GM21423 (cell line): ENCODE data around the gene MCRIP2.

Experiments used
- ATAC-seq: cut with Tn5 transposase; IDR thresholded peaks from one replicate; pipeline ENCODE4 v1.9.1; 2021; ENCODE audit warnings: mild to moderate bottlenecking, moderate library complexity; ENCODE audit not compliant: unreplicated experiment

MCRIP2 gene

DNA sequence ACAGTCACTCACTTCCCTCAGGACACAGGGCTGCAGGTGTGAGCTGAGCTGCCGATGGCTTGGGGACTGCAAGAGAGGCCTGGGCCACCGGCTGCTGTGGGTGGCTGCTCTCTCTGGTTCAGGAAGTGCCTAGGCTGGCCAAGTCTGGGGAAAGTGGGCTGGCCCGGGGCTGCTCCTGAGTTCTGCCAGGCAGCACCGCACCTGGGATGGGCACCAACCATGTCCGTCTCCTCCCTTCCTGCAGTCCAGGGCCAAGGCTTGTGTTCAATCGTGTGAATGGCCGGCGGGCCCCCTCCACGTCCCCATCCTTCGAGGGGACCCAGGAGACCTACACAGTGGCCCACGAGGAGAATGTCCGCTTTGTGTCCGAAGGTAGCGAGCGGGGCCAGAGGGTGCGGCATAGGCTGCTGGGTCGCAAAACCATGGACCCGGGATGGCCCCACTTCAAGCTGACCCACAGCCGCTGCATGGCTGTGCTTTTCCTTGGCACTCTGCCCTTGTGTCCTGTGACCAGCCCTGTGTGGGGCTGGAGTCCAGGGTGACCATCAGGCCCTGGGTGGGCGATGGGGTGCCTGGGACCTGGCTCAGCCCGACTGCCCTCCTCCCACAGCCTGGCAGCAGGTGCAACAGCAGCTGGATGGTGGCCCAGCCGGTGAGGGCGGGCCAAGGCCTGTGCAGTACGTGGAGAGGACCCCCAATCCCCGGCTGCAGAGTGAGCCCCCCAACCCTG lies 5.7 kb downstream of the MCRIP2 start:
- no peak for ATAC-seq

DNA sequence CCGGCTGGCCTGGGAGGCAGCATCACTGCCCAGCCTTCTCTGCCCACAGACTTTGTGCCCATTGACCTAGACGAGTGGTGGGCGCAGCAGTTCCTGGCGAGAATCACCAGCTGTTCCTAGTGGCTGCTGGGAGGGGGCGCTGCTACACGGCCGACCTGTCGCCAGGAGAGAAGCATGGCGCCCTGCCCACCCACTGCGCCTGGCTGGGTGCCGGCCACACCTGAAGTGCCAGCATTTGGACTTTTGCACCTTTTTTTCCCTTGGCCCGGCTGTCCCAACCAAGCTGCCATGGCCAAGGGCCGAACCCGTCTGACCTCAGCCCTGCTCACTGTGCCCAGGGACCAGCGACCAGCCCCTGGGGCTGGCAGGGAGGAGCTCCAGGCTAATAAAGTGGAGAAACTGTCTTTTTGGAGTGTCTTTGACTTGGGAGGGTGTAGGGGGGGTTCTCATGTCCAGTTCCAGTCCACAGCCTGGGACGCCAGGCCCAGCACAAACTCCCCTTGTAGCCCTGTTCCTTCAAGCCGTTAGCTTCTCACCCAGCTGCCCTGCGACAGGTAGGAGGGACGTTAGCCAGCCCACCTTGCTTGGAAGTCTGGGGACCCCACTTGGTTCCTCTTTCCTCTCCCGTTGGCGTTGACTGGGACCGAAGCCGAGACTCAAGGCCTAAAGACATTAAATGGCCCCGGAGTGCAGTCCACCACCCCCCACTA lies 6.6 kb downstream of the MCRIP2 start:
- ATAC-seq = no peak

DNA sequence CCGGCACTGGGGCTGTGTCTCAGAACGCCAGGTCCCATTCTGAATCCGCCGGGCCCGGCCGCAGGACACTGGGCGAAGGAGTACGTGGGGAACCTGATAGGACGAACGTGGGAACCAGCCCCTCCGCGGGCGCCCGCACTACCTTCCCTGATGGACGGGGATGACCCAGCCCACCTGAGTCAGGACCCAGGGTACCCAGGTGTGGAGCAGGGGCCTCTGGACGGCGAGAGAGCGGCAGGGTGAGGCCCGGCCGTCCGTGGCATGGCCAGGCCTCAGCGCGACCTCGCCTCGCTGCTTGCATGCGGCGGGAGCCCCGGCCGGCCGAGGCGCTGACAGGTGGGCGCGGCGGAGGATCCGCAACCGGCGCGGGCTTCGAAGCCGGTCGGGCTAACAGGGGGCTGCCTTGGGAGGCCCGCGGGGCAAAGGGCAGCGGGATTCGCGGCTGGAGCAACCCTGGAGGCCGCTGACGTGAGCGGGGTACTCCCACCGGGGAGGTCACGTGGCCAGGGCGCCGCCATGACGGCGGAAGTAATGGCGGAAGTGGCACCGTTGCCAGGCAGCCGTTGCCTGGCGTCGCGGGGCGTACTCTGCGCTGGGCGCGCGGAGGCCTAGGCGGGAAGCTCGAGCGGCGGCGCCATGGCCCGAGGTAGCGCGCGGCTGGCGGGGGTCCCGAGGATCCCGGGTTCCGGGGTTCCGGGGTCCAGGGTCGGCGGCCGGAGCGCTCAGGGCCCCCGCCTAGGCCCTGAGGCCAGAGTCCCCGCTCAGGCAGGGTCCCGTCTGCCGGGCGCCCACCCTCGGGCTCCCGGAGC lies 7.4 kb downstream of the MCRIP2 start, which contains the start of gene WDR90:
TSS of gene WDR90 (plus strand) at position 585 of the 809 bp plus-strand sequence. CDS start at position 637, 52 bp downstream.
- ATAC-seq = peak; percentile 70

DNA sequence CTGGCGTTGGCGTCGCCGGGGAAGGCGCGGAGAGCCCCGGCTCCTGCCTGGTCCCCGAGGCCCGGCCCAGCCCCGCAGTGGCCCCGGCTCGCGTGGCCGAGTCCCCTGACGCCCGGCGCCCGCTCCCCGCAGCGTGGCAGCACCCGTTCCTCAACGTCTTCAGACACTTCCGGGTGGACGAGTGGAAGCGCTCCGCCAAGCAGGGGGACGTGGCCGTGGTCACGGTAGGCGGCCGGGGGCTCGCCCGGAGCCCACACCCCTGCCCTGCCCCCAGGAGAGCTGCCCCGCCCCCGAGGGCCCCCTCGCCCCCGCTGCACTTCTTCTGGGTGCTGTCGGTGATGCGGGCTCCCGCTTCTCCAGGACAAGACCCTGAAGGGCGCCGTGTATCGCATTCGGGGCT lies 8.0 kb downstream of the MCRIP2 start:
- peak; percentile 3 for ATAC-seq

DNA sequence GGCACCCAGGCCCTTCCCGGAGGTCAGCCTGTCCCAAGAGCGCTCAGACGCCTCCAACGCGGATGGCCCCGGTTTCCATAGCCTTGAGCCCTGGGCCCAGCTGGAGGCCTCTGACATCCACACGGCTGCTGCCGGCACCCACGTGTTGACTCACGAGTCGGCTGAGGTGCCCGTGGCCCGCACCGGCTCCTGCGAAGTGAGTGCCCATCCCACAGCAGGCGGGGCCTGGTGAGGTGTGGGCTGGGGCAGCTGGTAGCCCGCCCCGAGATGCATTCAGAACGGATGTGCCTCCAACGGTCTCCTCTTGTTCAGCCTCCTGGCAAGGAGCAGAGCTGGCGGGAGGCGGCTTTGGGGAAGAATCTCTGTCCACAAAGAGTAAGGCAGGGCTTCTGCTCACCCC lies 10.2 kb downstream of the MCRIP2 start:
- no peak for ATAC-seq

DNA sequence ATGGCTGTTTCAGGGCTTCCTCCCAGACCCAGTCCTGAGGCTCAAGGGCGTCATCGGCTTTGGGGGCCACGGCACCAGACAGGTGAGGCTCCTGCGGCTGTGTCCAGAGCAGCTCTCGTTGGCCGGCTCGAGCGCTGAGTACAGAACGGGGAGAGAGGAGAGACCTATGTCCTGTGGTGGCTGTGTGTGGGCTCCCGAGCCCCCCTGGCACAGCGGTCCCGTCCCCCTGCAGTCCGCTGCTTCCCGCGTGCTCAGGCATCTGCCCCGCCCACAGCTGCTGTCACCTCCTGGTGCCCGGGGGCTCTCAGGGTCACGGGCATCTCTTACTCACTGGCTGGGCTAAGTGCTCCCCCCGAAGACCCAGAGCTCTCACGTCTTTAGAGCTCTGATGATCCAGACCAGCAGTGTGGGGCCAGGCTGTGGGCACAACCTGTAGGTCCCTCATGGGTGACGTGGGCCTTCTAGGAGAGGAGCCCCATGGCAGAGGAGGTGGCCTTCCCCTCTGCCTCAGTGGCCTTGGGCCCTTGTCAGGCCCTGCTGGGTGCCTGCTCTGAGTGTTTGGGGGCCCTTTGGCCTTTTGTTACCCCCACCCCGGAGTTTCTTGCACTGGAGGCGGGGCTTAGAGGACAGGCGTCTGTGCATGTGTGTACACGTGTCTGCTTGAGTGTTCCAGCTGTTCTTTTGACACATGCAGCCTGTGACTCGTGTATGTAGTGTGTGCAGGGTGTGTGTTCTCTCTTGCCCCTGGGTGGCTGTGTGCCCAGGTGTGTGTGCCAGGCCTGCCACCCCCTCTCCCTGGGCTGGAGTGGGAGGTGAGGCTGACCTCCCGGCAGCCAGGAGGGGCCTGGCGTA lies 11.1 kb downstream of the MCRIP2 start:
- ATAC-seq = no peak

DNA sequence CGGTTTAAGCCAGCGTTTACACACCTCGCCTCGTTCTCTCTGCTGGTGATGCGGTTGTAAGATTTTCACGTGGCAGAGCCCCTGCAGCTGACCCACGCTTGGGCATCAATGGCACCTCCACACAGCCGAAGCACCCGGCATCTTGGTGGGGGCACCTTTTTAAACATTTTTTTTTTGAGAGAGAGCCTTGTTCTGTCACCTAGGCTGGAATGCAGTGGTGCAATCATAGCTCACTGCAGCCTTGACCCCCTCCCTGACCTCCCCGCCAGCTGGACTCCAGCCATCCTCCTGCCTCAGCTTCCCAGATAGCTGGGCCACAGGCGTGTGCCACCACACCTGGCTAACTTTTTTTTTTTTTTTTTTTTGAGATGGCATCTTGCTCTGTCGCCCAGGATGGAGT lies 12.4 kb downstream of the MCRIP2 start:
- ATAC-seq = no peak

DNA sequence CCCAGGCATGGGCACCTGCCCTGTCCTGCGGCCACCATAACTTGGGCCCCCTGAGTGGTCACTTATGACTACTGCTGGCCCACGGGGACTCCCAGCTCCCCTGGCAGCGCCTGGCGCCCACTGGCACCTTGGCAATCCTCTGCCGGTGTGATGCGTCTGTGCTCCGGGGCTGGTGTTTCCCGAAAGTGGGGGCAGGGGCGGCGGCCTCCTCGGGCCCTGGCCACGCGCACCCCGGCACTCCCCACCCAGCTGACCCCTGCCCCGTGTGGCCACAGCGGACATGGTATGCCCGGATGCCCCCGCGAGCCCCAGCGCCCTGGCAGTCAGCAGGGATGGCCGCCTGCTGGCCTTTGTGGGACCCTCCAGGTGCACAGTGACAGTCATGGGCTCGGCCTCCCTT lies 15.9 kb downstream of the MCRIP2 start:
- ATAC-seq = no peak

DNA sequence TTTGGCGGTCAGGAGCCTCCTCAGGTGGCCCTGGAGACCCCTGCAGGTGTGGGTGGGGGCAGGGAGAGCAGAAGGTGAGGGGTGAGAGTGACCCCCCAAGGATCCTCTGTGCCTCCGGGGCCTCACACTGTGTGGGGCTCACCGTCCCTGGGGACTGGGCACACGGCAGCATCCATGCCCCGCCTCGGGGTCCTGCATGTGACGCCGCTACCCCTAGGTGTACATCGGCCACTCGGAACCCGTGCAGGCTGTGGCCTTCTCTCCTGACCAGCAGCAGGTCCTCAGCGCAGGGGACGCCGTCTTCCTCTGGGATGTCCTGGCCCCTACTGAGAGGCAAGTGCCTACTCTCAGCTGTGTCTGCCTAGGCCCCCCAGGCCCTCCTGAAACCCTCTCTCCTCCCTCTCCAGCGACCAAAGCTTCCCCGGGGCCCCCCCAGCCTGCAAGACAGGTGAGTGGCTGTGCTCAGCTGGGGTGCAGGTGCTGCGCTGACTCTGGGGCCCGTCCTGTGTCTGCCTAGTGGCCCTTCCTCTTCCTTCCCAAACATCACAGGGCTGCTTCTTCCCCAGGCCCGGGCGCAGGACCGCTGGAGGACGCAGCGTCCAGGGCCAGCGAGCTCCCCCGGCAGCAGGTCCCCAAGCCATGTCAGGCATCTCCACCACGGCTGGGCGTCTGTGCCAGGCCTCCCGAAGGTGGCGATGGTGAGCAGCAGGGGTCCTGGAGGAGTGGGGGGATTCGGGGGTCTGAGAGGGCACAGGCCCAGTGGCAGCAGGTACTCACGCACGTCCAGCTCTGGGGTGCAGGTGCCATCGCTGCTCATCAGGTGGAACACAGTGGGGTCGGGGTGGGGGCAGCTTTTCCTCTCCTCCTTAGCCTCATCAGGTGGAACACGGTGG lies 17.3 kb downstream of the MCRIP2 start:
- no peak for ATAC-seq

DNA sequence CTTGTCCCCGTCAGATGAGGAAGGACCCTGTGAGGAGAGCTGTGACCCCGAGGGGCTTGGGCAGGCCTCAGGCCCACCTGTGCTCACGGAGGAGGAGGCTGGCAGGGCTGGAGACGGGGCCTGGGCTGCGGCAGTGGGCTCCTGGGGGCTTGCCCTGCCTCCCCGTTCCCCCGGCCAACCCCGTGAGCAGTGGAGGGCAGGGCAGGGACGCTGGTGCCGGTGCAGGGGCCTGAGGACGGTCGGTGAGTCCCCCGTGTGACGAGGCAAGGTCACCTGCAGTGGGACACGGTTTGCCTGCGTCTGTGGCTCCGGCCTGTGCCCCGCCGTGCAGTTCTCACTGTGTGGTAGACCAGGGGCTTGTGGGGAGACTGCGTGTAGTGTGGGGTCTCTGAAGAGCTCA lies 18.0 kb downstream of the MCRIP2 start:
- ATAC-seq = no peak

DNA sequence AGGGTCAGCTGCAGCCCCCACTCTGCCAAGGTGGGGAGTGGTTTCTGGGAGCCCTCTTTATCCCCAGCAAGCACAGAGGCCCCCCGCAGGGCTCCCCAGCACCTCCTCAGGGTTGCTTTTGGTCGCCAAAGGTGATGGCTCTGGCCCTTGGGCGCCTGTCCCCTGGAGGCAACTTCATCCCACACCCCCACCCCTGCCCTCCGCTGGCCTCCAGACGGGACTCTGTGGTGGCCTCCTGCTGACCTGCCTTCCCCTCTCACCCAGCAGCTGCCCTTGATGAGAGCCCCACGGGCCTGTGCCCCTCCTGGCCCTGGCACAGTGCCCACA lies 18.5 kb downstream of the MCRIP2 start:
- no peak for ATAC-seq

DNA sequence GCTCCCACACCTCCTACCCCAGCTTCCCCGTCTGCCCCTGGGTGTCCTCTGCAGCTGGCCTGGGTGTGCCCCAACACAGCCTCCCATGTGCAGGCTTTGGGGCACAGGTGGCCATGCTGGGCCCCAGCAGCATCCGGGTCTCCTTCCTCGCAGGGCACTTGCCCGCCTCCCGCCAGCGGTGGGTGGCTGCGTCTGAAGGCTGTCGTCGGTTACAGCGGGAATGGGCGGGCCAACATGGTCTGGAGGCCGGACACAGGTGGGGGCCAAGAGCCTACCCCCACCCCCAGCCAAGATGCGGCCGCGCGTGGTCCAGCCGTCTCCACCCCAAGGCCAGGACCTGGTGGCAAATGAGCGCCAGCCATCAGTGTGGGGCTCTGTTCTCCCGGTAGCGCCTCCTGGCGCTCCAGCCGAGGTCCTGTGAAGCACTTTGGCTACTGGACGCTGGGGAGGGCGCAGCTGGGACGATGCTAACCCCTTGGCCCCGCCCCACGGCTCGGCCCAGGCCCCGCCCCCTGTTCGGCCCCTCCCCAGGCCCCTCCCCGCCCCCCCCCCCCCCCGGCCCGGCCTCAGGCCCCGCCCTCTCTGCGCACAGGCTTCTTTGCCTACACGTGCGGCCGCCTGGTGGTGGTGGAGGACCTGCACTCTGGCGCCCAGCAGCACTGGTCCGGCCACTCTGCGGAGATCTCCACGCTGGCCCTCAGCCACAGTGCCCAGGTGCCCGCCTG lies 19.0 kb downstream of the MCRIP2 start:
- peak; percentile 38 for ATAC-seq

DNA sequence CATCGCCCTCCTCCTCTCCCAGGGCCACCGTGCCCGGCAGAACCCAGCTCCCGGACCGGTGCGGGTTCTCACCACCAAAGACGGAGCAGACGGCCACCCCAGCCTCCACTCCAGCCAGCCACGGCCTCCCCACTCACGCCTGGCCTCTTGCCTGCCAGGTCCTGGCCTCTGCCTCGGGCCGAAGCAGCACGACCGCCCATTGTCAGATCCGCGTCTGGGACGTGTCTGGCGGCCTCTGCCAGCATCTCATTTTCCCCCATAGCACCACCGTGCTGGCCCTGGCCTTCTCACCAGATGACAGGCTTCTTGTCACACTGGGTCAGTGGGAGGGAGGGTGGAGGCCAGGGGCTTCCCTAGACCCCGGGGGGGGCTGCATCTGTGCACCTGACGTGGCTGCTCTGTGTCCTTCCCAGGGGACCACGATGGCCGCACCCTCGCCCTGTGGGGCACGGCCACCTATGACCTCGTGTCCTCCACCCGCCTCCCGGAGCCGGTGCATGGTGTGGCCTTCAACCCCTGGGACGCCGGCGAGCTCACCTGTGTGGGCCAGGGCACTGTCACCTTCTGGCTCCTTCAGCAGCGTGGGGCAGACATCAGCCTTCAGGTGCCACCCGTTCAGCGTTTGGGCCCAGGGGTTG lies 19.7 kb downstream of the MCRIP2 start:
- ATAC-seq = no peak

DNA sequence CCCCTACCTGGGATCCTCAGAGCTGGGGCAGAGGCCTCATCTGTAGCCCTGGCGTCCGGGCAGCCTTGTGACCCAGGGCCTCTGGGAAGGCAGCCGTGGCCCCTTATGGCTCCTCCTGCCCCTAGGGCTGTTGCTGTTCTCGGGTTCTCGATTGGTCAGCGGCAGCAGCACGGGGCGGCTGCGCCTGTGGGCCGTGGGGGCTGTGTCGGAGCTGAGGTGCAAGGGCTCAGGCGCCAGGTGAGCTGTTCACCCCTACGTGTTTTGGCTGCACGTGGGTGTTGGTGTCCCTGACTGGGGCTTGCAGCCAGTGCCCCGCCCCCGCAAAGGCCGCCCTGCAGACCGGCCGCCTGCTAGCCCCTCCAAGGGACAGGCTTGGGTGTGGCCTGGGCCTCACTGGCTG lies 20.5 kb downstream of the MCRIP2 start:
- ATAC-seq = no peak

DNA sequence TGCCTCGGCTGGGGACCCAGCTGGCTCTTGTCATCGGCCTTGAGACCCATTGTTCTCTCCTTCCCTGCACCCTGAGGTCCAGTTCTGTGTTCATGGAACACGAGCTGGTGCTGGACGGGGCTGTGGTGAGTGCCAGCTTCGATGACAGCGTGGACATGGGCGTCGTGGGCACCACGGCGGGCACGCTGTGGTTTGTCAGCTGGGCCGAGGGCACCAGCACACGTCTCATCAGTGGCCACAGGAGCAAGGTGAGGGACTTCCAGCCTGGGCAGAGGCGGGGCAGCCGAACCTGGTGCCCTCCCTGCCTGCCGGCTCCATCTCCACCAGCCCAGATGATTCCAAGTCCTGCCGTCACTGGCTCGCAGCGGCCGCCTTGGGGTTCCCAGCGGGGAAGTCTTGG lies 21.0 kb downstream of the MCRIP2 start:
- no peak for ATAC-seq

DNA sequence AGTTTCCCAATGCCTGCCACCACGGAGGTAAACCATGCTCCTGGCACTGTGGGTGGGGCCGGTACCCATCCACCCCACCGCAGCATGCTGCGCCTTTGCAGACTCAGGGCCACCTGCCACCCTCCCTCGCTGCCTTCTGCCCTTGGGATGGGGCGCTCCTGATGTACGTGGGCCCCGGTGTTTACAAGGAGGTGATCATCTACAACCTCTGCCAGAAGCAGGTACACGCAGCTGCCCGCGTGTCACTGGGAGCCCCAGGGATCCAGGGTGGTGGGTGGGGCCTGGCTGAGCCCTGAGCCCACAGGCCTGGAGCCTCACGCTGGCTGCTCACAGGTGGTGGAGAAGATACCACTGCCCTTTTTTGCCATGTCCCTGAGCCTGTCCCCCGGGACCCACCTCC lies 24.9 kb downstream of the MCRIP2 start:
- no peak for ATAC-seq

DNA sequence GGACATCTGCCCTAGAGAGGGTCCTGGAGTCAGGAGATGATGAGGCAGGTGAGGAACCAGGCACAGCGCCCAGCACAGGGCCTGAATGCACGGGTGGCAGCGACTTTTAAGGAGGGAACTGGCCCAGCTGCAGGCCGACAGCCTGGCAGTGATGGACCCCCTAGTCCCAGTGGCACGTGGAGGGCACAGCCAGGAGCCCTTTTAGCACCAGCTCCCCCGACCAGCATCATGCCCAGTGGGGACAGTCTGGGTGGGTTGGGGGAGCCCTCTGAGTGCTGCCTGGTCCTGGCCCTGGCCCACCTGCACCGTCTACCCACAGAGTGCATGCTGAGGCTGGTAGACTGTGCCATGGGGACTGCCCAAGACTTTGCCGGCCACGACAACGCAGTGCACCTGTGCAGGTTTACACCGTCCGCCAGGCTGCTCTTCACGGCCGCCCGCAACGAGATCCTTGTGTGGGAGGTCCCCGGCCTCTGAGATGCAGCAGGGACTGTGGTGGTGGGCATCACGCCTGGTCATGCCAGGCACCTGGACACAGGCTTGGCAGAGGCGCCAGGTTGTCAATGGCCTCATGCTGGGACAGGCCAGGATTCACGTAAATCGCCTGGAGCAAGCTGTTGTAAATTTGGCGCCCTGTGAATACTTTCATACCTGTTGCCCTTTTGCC lies 25.6 kb downstream of the MCRIP2 start:
- ATAC-seq = no peak
